ENCODE data around the gene FHL2.

DNA sequence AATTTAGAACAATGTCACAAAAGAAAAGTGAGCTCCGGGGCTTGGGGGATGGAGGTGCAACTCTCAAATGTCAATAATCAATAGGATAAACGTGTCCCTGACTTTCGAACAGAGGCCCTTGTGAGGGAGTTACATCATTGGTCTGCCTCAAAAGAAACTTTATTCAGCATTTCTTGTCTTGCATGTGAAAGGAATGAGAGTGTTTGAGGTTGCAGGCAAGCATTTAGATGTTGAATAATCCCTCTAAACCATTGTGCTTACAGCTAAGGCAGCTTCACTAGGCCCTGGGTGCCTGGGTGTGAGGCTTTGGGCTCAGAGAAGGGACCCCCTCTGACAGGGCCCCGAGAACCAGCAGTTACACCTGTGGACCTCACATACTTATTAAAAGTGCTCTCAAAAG is 28.6 kb upstream of the FHL2 start:
- TF ChIP-seq POLR2A (IDR thresholded peaks at IDR 0.05): no peak
- TF ChIP-seq, protein P1, sequence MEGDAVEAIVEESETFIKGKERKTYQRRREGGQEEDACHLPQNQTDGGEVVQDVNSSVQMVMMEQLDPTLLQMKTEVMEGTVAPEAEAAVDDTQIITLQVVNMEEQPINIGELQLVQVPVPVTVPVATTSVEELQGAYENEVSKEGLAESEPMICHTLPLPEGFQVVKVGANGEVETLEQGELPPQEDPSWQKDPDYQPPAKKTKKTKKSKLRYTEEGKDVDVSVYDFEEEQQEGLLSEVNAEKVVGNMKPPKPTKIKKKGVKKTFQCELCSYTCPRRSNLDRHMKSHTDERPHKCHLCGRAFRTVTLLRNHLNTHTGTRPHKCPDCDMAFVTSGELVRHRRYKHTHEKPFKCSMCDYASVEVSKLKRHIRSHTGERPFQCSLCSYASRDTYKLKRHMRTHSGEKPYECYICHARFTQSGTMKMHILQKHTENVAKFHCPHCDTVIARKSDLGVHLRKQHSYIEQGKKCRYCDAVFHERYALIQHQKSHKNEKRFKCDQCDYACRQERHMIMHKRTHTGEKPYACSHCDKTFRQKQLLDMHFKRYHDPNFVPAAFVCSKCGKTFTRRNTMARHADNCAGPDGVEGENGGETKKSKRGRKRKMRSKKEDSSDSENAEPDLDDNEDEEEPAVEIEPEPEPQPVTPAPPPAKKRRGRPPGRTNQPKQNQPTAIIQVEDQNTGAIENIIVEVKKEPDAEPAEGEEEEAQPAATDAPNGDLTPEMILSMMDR (IDR thresholded peaks at IDR 0.05): no peak
